Naive thymus-derived CD8-positive, alpha-beta T cell (primary cell): ENCODE measurements around the gene FMN1. TPM values are rescaled to one million over a fixed set of nuclear protein-coding genes. Genes with fewer than 3 reads are reported as not detected.

ENCODE experiments used
- ATAC-seq, 2 donors: fragments of 150-1000 bp; cut with Tn5 transposase in 1 of 2; sonication (Bioruptor Pico), chemical (Tn5 transposase) in 1 of 2; 1 replicate in 1 of 2; 2 replicates in 1 of 2; pipeline ENCODE4 v1.10.0; 2021; ENCODE audit warnings: mild to moderate bottlenecking in 2 of 2, moderate library complexity in 2 of 2
- POLR2A ChIA-PET: fragments of 350-600 bp; sonication (Branson Sonifier 250); formaldehyde crosslinking; loops from one replicate; lab custom pipeline; 2021; ENCODE audit warnings: antibody characterized with exemption; lab: Charles Lee
- DNase-seq, 10 donors: peaks; one replicate each; pipeline versions ENCODE4 v3.0.0 to v3.0.0-alpha.2; 2020 to 2022
- H3K27ac Mint-ChIP-seq, 10 donors: one replicate each; pipeline ENCODE4 v1.8.0; 2020 to 2022; ENCODE audit warnings: mild to moderate bottlenecking in 10 of 10, mixed read lengths in 10 of 10, moderate library complexity in 4 of 10, inconsistent platforms in 1 of 10
- H3K27me3 Mint-ChIP-seq, 5 donors: one replicate each; pipeline ENCODE4 v1.8.0; 2021 to 2022; ENCODE audit warnings: mixed read lengths in 5 of 5
- H3K36me3 Mint-ChIP-seq, 3 donors: one replicate each; pipeline ENCODE4 v1.8.0; 2020 to 2022; ENCODE audit warnings: mixed read lengths in 3 of 3, mild to moderate bottlenecking in 2 of 3, inconsistent platforms in 1 of 3
- H3K4me1 Mint-ChIP-seq, 4 donors: one replicate each; pipeline ENCODE4 v1.8.0; 2021 to 2022; ENCODE audit warnings: mixed read lengths in 4 of 4
- H3K4me3 Mint-ChIP-seq, 10 donors: one replicate each; pipeline ENCODE4 v1.8.0; 2020 to 2022; ENCODE audit warnings: mild to moderate bottlenecking in 10 of 10, mixed read lengths in 10 of 10, moderate library complexity in 6 of 10, inconsistent platforms in 1 of 10
- H3K9me3 Mint-ChIP-seq, 9 donors: one replicate each; pipeline ENCODE4 v1.8.0; 2020 to 2022; ENCODE audit warnings: mixed read lengths in 9 of 9, mild to moderate bottlenecking in 3 of 9, inconsistent platforms in 1 of 9, moderate library complexity in 1 of 9
- polyA plus RNA-seq, 3 donors: library from polyadenylated mRNA; unstranded; fragments of 300-500 nt; fragmentation: Illumina TruSeq; gene quantifications; one replicate each; pipeline ENCODE4 v1.2.3, GENCODE V29; 2021
- total RNA-seq, 8 experiments: library from RNA in 2 of 8; stranded (reverse) in 2 of 8; gene quantifications; one replicate each; pipeline ENCODE4 v1.2.3 and lab custom pipeline; 2021 to 2026

Gene FMN1
- total and polyA plus RNA-seq, 5 experiments from 2014 or later = 0.19 to 0.42 (median 0.21) TPM; not detected in 2

GRCh38 chr15:33190539-33190938 is 4.0 kb downstream of the FMN1 start:
- Mint-ChIP-seq H3K4me1 (peaks cover 9 to 25% (median 16%) of the 10 kb centered on the region in 4 donors), H3K9me3 (no peaks in the 10 kb centered on the region), H3K27me3 (peaks cover 0 to 33% (median 0%) of the 10 kb centered on the region in 5 donors), H3K4me3 (no peak overlapping the region), H3K36me3 (no peaks in the 10 kb centered on the region), H3K27ac (no peak overlapping the region)
- ATAC-seq (no peak), DNase-seq (no peak)
- POLR2A ChIA-PET = no interaction called here

GRCh38 chr15:33188641-33189257 is 5.8 kb downstream of the FMN1 start:
- peaks cover 0 to 19% (median 0%) of the 10 kb centered on the region in 5 donors for H3K27me3 Mint-ChIP-seq
- ATAC-seq (no peak), DNase-seq (no peak)
- POLR2A ChIA-PET = interaction anchor here (0.5 kb wide), 1 partner anchor 498 kb away, joined by 4 read pairs; no protein-coding TSS in a partner anchor
- H3K36me3 Mint-ChIP-seq = no peaks in the 10 kb centered on the region
- H3K27ac Mint-ChIP-seq = peak overlapping the region in 1 of 10 donors; percentile 15
- peaks cover 0 to 11% (median 2%) of the 10 kb centered on the region in 4 donors for H3K4me1 Mint-ChIP-seq
- H3K4me3 Mint-ChIP-seq = peak overlapping the region in 1 of 10 donors; percentile 30
- no peaks in the 10 kb centered on the region for H3K9me3 Mint-ChIP-seq

- ATAC-seq (no peak), DNase-seq (no peak)
- Mint-ChIP-seq H3K27ac (peak overlapping the region in 1 of 10 donors; percentile 15), H3K4me1 (peaks cover 0 to 11% (median 0%) of the 10 kb centered on the region in 4 donors), H3K4me3 (no peak overlapping the region), H3K36me3 (no peaks in the 10 kb centered on the region), H3K9me3 (no peaks in the 10 kb centered on the region), H3K27me3 (peaks cover 0 to 15% (median 0%) of the 10 kb centered on the region in 5 donors)
- POLR2A ChIA-PET = interaction anchor here (0.5 kb wide), 1 partner anchor 497 kb away, joined by 4 read pairs; no protein-coding TSS in a partner anchor
Observed at GRCh38 chr15:33188159-33188558, 6.4 kb downstream of the FMN1 start.

GRCh38 chr15:33183334-33183733 is 11.2 kb downstream of the FMN1 start:
- H3K9me3 Mint-ChIP-seq = no peaks in the 10 kb centered on the region
- no peak overlapping the region for H3K4me3 Mint-ChIP-seq
- no peak for DNase-seq
- no peak for ATAC-seq
- H3K27ac Mint-ChIP-seq = no peak overlapping the region
- peaks cover 0 to 4% (median 0%) of the 10 kb centered on the region in 4 donors for H3K4me1 Mint-ChIP-seq
- no peaks in the 10 kb centered on the region for H3K36me3 Mint-ChIP-seq
- POLR2A ChIA-PET = no interaction called here
- H3K27me3 Mint-ChIP-seq = peaks cover 0 to 2% (median 0%) of the 10 kb centered on the region in 5 donors

- Mint-ChIP-seq H3K9me3 (no peaks in the 10 kb centered on the region), H3K27ac (no peak overlapping the region), H3K4me1 (peaks cover 0 to 3% (median 0%) of the 10 kb centered on the region in 4 donors), H3K27me3 (peaks cover 0 to 2% (median 0%) of the 10 kb centered on the region in 5 donors), H3K4me3 (no peak overlapping the region), H3K36me3 (no peaks in the 10 kb centered on the region)
- no peak for DNase-seq
- POLR2A ChIA-PET = no interaction called here
- no peak for ATAC-seq
Observed at GRCh38 chr15:33182926-33183325, 11.6 kb downstream of the FMN1 start.

GRCh38 chr15:33182278-33182905 is 12.1 kb downstream of the FMN1 start:
- DNase-seq = no peak
- ATAC-seq = no peak
- POLR2A ChIA-PET = no interaction called here
- H3K27ac Mint-ChIP-seq = no peak overlapping the region
- no peaks in the 10 kb centered on the region for H3K27me3 Mint-ChIP-seq
- H3K4me3 Mint-ChIP-seq = no peak overlapping the region
- no peaks in the 10 kb centered on the region for H3K9me3 Mint-ChIP-seq
- H3K36me3 Mint-ChIP-seq = no peaks in the 10 kb centered on the region
- peaks cover 0 to 3% (median 0%) of the 10 kb centered on the region in 4 donors for H3K4me1 Mint-ChIP-seq

GRCh38 chr15:33179874-33180273 is 14.6 kb downstream of the FMN1 start:
- Mint-ChIP-seq H3K9me3 (no peaks in the 10 kb centered on the region), H3K27me3 (no peaks in the 10 kb centered on the region), H3K27ac (no peak overlapping the region), H3K36me3 (no peaks in the 10 kb centered on the region), H3K4me3 (no peak overlapping the region), H3K4me1 (no peaks in the 10 kb centered on the region)
- POLR2A ChIA-PET = interaction anchor here (0.7 kb wide), 1 partner anchor 1643 kb away, joined by 3 read pairs; no protein-coding TSS in a partner anchor
- ATAC-seq (no peak), DNase-seq (no peak)

- Mint-ChIP-seq H3K27ac (no peak overlapping the region), H3K9me3 (peaks cover 0 to 3% (median 0%) of the 10 kb centered on the region in 9 donors), H3K4me1 (peaks cover 0 to 2% (median 0%) of the 10 kb centered on the region in 4 donors), H3K36me3 (peaks cover 0 to 5% (median 0%) of the 10 kb centered on the region in 3 donors), H3K27me3 (peaks cover 3 to 10% (median 7%) of the 10 kb centered on the region in 5 donors), H3K4me3 (no peak overlapping the region)
- POLR2A ChIA-PET = no interaction called here
- ATAC-seq = no peak
- DNase-seq = no peak
Observed at GRCh38 chr15:33171202-33171601, 23.3 kb downstream of the FMN1 start.

GRCh38 chr15:33169625-33170024 is 24.9 kb downstream of the FMN1 start:
- Mint-ChIP-seq H3K4me3 (no peak overlapping the region), H3K27ac (no peak overlapping the region), H3K36me3 (peaks cover 0 to 5% (median 0%) of the 10 kb centered on the region in 3 donors), H3K9me3 (peaks cover 0 to 3% (median 0%) of the 10 kb centered on the region in 9 donors), H3K27me3 (peaks cover 3 to 10% (median 7%) of the 10 kb centered on the region in 5 donors), H3K4me1 (peaks cover 0 to 2% (median 0%) of the 10 kb centered on the region in 4 donors)
- no peak for DNase-seq
- POLR2A ChIA-PET = no interaction called here
- no peak for ATAC-seq

- Mint-ChIP-seq H3K9me3 (peaks cover 0 to 3% (median 0%) of the 10 kb centered on the region in 9 donors), H3K27ac (no peak overlapping the region), H3K36me3 (peaks cover 0 to 5% (median 0%) of the 10 kb centered on the region in 3 donors), H3K4me1 (peaks cover 0 to 2% (median 0%) of the 10 kb centered on the region in 4 donors), H3K27me3 (peaks cover 3 to 12% (median 9%) of the 10 kb centered on the region in 5 donors), H3K4me3 (no peak overlapping the region)
- ATAC-seq (no peak), DNase-seq (no peak)
- POLR2A ChIA-PET = no interaction called here
Observed at GRCh38 chr15:33168444-33168843, 26.1 kb downstream of the FMN1 start.

- DNase-seq (no peak), ATAC-seq (no peak)
- no peak overlapping the region for H3K4me3 Mint-ChIP-seq
- H3K27ac Mint-ChIP-seq = no peak overlapping the region
- POLR2A ChIA-PET = no interaction called here
- peaks cover 0 to 14% (median 9%) of the 10 kb centered on the region in 4 donors for H3K4me1 Mint-ChIP-seq
- peaks cover 0 to 11% (median 8%) of the 10 kb centered on the region in 5 donors for H3K27me3 Mint-ChIP-seq
- peaks cover 0 to 3% (median 0%) of the 10 kb centered on the region in 9 donors for H3K9me3 Mint-ChIP-seq
- H3K36me3 Mint-ChIP-seq = peaks cover 0 to 5% (median 0%) of the 10 kb centered on the region in 3 donors
Observed at GRCh38 chr15:33163816-33164215, 30.7 kb downstream of the FMN1 start.

GRCh38 chr15:33161209-33161608 is 33.3 kb downstream of the FMN1 start:
- POLR2A ChIA-PET = no interaction called here
- Mint-ChIP-seq H3K4me3 (no peak overlapping the region), H3K4me1 (peaks cover 0 to 14% (median 9%) of the 10 kb centered on the region in 4 donors), H3K9me3 (no peaks in the 10 kb centered on the region), H3K27me3 (peaks cover 0 to 6% (median 4%) of the 10 kb centered on the region in 5 donors), H3K36me3 (no peaks in the 10 kb centered on the region), H3K27ac (no peak overlapping the region)
- no peak for DNase-seq
- ATAC-seq = no peak

GRCh38 chr15:33160581-33161165 is 33.8 kb downstream of the FMN1 start:
- Mint-ChIP-seq H3K4me3 (no peak overlapping the region), H3K36me3 (no peaks in the 10 kb centered on the region), H3K27me3 (peaks cover 0 to 9% (median 4%) of the 10 kb centered on the region in 5 donors), H3K4me1 (peaks cover 0 to 14% (median 9%) of the 10 kb centered on the region in 4 donors), H3K27ac (no peak overlapping the region), H3K9me3 (no peaks in the 10 kb centered on the region)
- POLR2A ChIA-PET = no interaction called here
- ATAC-seq = no peak
- DNase-seq = no peak
